Measurements from ENCODE around the gene COX4I2.

DNA sequence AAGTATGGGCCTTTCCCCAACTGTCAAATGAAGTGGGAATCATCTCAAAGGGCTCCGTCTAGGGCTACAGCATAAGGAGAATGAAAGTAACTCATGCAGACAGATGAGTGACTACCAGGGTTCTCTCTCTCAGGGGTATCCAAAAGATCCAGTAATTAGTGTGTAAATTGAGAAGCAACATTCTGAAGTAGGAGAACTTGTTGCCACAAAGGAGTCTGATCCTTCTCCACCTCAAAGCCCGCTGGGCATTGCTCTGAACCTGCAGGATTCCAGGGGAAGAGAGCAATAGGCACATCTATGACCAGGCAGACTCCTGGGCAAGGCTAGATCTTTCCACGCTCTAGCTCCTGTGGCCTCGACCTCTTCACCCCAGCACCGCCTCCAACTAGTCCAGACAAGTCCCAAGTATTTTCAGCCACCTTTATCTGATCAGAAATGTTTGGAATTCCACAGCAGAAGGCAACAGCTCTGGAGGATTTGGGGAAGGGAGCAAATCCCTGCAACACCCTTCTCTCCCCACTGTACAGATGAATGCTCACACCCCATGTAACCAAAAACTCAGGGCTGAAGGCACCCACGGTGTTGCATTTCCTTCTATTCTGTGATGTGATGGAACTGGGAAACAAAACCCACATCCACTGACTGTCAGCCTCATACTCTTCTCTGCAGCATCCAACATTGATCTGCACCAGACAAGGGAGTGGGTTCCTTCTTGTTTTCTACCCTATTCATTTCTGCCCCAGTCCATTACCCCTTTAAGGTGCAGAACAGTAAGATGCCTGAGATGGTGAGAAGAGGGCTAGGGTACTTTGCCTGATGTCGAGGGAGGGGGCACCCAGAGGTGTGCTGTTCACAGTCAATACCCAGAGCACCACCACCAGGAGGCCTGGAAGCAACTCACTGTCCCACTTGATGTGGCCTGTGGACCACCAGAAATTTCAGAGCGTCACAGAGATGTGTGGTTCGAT lies 41.0 kb downstream of the COX4I2 start:
- TF ChIP-seq CTCF (IDR thresholded peaks at IDR 0.05): no peak
- no peak for TF ChIP-seq NR3C1 (CRISPR knock-in tag; conservative IDR thresholded peaks at IDR 0.05; ENCODE audit: low read depth)
- no peak for TF ChIP-seq IRF1 (CRISPR knock-in tag; IDR thresholded peaks at IDR 0.05)
- TF ChIP-seq ZNF219 (CRISPR knock-in tag; IDR thresholded peaks at IDR 0.05; ENCODE audit: borderline replicate concordance): no peak
- no peak for TF ChIP-seq ATF3 (CRISPR knock-in tag; conservative IDR thresholded peaks at IDR 0.05)
- TF ChIP-seq ZNF396 (CRISPR knock-in tag; IDR thresholded peaks at IDR 0.05; ENCODE audit: borderline replicate concordance): no peak
- TF ChIP-seq, protein P1, sequence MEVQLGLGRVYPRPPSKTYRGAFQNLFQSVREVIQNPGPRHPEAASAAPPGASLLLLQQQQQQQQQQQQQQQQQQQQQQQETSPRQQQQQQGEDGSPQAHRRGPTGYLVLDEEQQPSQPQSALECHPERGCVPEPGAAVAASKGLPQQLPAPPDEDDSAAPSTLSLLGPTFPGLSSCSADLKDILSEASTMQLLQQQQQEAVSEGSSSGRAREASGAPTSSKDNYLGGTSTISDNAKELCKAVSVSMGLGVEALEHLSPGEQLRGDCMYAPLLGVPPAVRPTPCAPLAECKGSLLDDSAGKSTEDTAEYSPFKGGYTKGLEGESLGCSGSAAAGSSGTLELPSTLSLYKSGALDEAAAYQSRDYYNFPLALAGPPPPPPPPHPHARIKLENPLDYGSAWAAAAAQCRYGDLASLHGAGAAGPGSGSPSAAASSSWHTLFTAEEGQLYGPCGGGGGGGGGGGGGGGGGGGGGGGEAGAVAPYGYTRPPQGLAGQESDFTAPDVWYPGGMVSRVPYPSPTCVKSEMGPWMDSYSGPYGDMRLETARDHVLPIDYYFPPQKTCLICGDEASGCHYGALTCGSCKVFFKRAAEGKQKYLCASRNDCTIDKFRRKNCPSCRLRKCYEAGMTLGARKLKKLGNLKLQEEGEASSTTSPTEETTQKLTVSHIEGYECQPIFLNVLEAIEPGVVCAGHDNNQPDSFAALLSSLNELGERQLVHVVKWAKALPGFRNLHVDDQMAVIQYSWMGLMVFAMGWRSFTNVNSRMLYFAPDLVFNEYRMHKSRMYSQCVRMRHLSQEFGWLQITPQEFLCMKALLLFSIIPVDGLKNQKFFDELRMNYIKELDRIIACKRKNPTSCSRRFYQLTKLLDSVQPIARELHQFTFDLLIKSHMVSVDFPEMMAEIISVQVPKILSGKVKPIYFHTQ (CRISPR knock-in tag; IDR thresholded peaks at IDR 0.05): no peak
- TF ChIP-seq ATF2 (CRISPR knock-in tag; IDR thresholded peaks at IDR 0.05; ENCODE audit: borderline replicate concordance, low read depth): no peak
- TF ChIP-seq NFYB (CRISPR knock-in tag; conservative IDR thresholded peaks at IDR 0.05; ENCODE audit: low read depth): no peak
- TF ChIP-seq TCF7 (CRISPR knock-in tag; IDR thresholded peaks at IDR 0.05; ENCODE audit: low read depth): no peak
- TF ChIP-seq ELF4 (CRISPR knock-in tag; IDR thresholded peaks at IDR 0.05; ENCODE audit: low read depth): no peak
